Measurements from ENCODE around the gene RPL13A. TPM values are rescaled to one million over a fixed set of nuclear protein-coding genes. Genes with fewer than 3 reads are reported as not detected.
A peak's percentile ranks its signal among the peaks of the same experiment; 100 is the strongest.

RPL13A gene
- total and polyA plus RNA-seq, 9 of the 15 experiments (the other 6 are each of a cell fraction or from before 2014, with no cell fraction given), result 1,744 to 5,482 (median 2,949) TPM

DNA sequence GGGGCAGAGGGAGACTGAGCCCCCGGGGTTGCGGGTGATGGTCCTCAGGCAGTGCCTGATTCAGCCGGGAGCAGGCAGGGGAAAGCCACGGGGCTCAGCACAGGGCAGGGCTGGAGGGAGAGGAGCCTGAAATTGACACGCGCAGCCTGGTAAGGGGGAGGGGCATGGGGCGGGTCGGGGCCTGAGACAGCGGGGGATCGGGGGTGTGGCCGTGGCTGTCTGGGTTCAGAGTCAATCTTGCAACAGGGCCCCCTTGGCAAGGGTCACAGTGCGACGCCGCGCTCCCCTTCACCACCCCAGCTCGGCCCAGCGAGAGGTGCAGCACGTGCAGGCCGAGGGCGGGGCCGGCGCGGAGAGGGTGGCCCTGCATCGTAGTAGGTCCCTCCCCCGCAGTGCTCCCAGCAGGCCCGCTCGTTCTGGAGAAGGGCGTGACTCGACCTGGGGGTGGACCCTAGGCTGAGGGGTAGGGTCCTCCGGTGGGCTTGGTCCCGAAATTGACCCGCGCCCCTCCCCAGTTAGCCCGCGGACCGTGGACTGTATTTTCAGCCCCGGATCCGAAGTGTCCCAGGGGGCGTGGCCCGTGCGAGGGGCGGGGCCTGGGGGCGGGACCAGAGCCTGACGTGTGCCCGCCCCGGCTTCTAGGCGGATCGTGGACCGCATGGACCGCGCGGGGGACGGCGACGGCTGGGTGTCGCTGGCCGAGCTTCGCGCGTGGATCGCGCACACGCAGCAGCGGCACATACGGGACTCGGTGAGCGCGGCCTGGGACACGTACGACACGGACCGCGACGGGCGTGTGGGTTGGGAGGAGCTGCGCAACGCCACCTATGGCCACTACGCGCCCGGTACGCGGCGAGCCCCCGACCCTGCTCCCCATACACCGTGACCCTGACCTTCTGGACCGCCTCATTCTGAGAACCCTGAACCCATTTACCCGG lies 46.4 kb downstream of the RPL13A start:
- Histone ChIP-seq H3K9ac (ENCODE audit: insufficient read depth in 1 of 2, low read depth in 2 of 2, low read length in 2 of 2) (peak overlapping the region; percentile 69 to 94), H4K20me1 (replicated peaks; ENCODE audit: control insufficient read depth, insufficient read depth, low read length) (no peaks in the 10 kb centered on the region), H3K27ac (ENCODE audit: extremely low read depth, low read depth, low read length) (peak overlapping the region; percentile 73), H3K4me2 (ENCODE audit: insufficient read depth, low read length) (peak overlapping the region; percentile 92), H3K4me1 (replicated peaks in 1 of 2; ENCODE audit: control insufficient read depth in 2 of 2, insufficient read depth in 2 of 2, low read length in 2 of 2) (peaks cover 11 to 30% of the 10 kb centered on the region in 2 experiments; a peak in 4 of 5 replicates), H3K4me3 (peak overlapping the region; percentile 71), H3K9me3 (replicated peaks; ENCODE audit: control insufficient read depth, insufficient read depth, low read depth, low read length) (no peaks in the 10 kb centered on the region), H3K36me3 (ENCODE audit: control insufficient read depth, insufficient read depth, low read length) (no peaks in the 10 kb centered on the region), H2AFZ (ENCODE audit: low read depth, low read length) (peak overlapping the region; percentile 94), H3K27me3 (ENCODE audit: control insufficient read depth in 2 of 2, insufficient read depth in 2 of 2, low read length in 2 of 2) (no peaks in the 10 kb centered on the region), H3K79me2 (ENCODE audit: control insufficient read depth, insufficient read depth, low read length) (no peaks in the 10 kb centered on the region), H3K9me1 (ENCODE audit: control insufficient read depth, insufficient read depth, low read length) (no peaks in the 10 kb centered on the region)
- peak; percentile 93 for ATAC-seq
- WGBS (ENCODE audit: insufficient coverage, low coverage, missing lambda C conversion rate), result 1% methylated on average over 51 of the region's 87 CpGs
- POLR2A ChIA-PET, result interaction anchor here (0.5 to 1.5 kb wide), 9 partner anchors 9 to 911 kb away, joined by 3 to 7 read pairs (median 3); partner anchors contain the start of gene RPS11
- BruUV-seq (replicated peaks), result no TSS peak
- DNase-seq (ENCODE audit: extremely low read depth in 1 of 4, low spot score in 3 of 4), result peak; percentile 83 to 86 (median 85)
- CTCF ChIA-PET (ENCODE audit: low intra/inter-chr PET ratio), result interaction anchor here (0.9 kb wide), 1 partner anchor 38 kb away, joined by 4 read pairs; no protein-coding TSS in a partner anchor
- intact Hi-C loops (cut with micrococcal nuclease), result no loop called here
- FAIRE-seq, result peak; percentile 42
- in situ Hi-C loops (cut with MboI), result no loop called here
- peak; percentile 50; the same call in 1 of the 2 replicates for TF ChIP-seq CTBP1 (IDR thresholded peaks at IDR 0.05; ENCODE audit: borderline replicate concordance)
- no peak for TF ChIP-seq SRSF7 (optimal IDR thresholded peaks at IDR 0.05; ENCODE audit: low read depth, low read length)
- TF ChIP-seq TARDBP (IDR thresholded peaks at IDR 0.05), result 0 out of 2 replicates have a peak, but pooled peaks have one; percentile 28
- no peak for TF ChIP-seq JUND (IDR thresholded peaks at IDR 0.05; ENCODE audit: borderline replicate concordance, low read depth, low read length)
- TF ChIP-seq JUND (tag; IDR thresholded peaks at IDR 0.05; ENCODE audit: borderline replicate concordance, low read depth, low read length), result no peak; the same call in 2 of the 3 replicates
- TF ChIP-seq, protein P1, sequence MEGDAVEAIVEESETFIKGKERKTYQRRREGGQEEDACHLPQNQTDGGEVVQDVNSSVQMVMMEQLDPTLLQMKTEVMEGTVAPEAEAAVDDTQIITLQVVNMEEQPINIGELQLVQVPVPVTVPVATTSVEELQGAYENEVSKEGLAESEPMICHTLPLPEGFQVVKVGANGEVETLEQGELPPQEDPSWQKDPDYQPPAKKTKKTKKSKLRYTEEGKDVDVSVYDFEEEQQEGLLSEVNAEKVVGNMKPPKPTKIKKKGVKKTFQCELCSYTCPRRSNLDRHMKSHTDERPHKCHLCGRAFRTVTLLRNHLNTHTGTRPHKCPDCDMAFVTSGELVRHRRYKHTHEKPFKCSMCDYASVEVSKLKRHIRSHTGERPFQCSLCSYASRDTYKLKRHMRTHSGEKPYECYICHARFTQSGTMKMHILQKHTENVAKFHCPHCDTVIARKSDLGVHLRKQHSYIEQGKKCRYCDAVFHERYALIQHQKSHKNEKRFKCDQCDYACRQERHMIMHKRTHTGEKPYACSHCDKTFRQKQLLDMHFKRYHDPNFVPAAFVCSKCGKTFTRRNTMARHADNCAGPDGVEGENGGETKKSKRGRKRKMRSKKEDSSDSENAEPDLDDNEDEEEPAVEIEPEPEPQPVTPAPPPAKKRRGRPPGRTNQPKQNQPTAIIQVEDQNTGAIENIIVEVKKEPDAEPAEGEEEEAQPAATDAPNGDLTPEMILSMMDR (IDR thresholded peaks at IDR 0.05 in 2 of 3, conservative IDR thresholded peaks at IDR 0.05 in 1 of 3; ENCODE audit: insufficient read depth in 2 of 3, low read depth in 1 of 3, low read length in 3 of 3), result peak; percentile 36 to 66 (median 37); a peak in 5 of 6 replicates
- TF ChIP-seq FOXK1 (CRISPR knock-in tag; IDR thresholded peaks at IDR 0.05; ENCODE audit: borderline replicate concordance), result peak; percentile 22; the same call in 1 of the 2 replicates
- TF ChIP-seq, protein P2, sequence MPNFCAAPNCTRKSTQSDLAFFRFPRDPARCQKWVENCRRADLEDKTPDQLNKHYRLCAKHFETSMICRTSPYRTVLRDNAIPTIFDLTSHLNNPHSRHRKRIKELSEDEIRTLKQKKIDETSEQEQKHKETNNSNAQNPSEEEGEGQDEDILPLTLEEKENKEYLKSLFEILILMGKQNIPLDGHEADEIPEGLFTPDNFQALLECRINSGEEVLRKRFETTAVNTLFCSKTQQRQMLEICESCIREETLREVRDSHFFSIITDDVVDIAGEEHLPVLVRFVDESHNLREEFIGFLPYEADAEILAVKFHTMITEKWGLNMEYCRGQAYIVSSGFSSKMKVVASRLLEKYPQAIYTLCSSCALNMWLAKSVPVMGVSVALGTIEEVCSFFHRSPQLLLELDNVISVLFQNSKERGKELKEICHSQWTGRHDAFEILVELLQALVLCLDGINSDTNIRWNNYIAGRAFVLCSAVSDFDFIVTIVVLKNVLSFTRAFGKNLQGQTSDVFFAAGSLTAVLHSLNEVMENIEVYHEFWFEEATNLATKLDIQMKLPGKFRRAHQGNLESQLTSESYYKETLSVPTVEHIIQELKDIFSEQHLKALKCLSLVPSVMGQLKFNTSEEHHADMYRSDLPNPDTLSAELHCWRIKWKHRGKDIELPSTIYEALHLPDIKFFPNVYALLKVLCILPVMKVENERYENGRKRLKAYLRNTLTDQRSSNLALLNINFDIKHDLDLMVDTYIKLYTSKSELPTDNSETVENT (CRISPR knock-in tag; IDR thresholded peaks at IDR 0.05), result peak; percentile 52; the same call in 1 of the 2 replicates
- peak; percentile 38; the same call in 1 of the 2 replicates for TF ChIP-seq PHF8 (IDR thresholded peaks at IDR 0.05; ENCODE audit: borderline replicate concordance, low read length)
- TF ChIP-seq, protein P3, sequence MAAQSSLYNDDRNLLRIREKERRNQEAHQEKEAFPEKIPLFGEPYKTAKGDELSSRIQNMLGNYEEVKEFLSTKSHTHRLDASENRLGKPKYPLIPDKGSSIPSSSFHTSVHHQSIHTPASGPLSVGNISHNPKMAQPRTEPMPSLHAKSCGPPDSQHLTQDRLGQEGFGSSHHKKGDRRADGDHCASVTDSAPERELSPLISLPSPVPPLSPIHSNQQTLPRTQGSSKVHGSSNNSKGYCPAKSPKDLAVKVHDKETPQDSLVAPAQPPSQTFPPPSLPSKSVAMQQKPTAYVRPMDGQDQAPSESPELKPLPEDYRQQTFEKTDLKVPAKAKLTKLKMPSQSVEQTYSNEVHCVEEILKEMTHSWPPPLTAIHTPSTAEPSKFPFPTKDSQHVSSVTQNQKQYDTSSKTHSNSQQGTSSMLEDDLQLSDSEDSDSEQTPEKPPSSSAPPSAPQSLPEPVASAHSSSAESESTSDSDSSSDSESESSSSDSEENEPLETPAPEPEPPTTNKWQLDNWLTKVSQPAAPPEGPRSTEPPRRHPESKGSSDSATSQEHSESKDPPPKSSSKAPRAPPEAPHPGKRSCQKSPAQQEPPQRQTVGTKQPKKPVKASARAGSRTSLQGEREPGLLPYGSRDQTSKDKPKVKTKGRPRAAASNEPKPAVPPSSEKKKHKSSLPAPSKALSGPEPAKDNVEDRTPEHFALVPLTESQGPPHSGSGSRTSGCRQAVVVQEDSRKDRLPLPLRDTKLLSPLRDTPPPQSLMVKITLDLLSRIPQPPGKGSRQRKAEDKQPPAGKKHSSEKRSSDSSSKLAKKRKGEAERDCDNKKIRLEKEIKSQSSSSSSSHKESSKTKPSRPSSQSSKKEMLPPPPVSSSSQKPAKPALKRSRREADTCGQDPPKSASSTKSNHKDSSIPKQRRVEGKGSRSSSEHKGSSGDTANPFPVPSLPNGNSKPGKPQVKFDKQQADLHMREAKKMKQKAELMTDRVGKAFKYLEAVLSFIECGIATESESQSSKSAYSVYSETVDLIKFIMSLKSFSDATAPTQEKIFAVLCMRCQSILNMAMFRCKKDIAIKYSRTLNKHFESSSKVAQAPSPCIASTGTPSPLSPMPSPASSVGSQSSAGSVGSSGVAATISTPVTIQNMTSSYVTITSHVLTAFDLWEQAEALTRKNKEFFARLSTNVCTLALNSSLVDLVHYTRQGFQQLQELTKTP (IDR thresholded peaks at IDR 0.05; ENCODE audit: low read depth in 1 of 2, partially characterized antibody in 2 of 2), result no peak
